Ishikawa (cell line): Measurements from ENCODE around the gene TTPAL.

ENCODE experiments used
- CEBPB ChIP-seq: IDR thresholded peaks from 2 replicates; pipeline ENCODE4 v1.6.1; 2012
- CREB1 ChIP-seq: IDR thresholded peaks from 2 replicates; pipeline ENCODE4 v1.6.1; 2012; ENCODE audit warnings: low read depth
- EGR1 ChIP-seq: IDR thresholded peaks from 2 replicates; pipeline ENCODE4 v1.6.1; 2012
- EP300 ChIP-seq: IDR thresholded peaks from 2 replicates; pipeline ENCODE4 v1.6.1; 2012; ENCODE audit warnings: borderline replicate concordance
- FOXM1 ChIP-seq: IDR thresholded peaks from 2 replicates; pipeline ENCODE4 v1.6.1; 2012; ENCODE audit warnings: low read depth, borderline replicate concordance
- NFIC ChIP-seq: IDR thresholded peaks from 2 replicates; pipeline ENCODE4 v1.6.1; 2012
- RAD21 ChIP-seq: IDR thresholded peaks from 2 replicates; pipeline ENCODE4 v1.6.1; 2012; ENCODE audit warnings: low read depth
- TAF1 ChIP-seq: IDR thresholded peaks from 2 replicates; pipeline ENCODE4 v1.6.1; 2012; ENCODE audit warnings: low read depth, mild to moderate bottlenecking
- TCF12 ChIP-seq: IDR thresholded peaks from 2 replicates; pipeline ENCODE4 v1.6.1; 2012; ENCODE audit warnings: low read depth
- TEAD4 ChIP-seq: IDR thresholded peaks from 2 replicates; pipeline ENCODE4 v1.6.1; 2012
- YY1 ChIP-seq: IDR thresholded peaks from 2 replicates; pipeline ENCODE4 v1.6.1; 2012; ENCODE audit warnings: low read depth
- ZBTB7A ChIP-seq: IDR thresholded peaks from 2 replicates; pipeline ENCODE4 v1.6.1; 2012; ENCODE audit warnings: low read depth
- TF ChIP-seq, protein P1 (sequence below): IDR thresholded peaks from 2 replicates; pipeline ENCODE4 v1.6.1; 2012
- TF ChIP-seq, protein P2 (sequence below): IDR thresholded peaks from 2 replicates; pipeline ENCODE4 v1.6.1; 2012
- TF ChIP-seq, protein P3 (sequence below): IDR thresholded peaks from 2 replicates; pipeline ENCODE4 v1.6.1; 2012; ENCODE audit warnings: low read depth, mild to moderate bottlenecking

The TTPAL gene

DNA sequence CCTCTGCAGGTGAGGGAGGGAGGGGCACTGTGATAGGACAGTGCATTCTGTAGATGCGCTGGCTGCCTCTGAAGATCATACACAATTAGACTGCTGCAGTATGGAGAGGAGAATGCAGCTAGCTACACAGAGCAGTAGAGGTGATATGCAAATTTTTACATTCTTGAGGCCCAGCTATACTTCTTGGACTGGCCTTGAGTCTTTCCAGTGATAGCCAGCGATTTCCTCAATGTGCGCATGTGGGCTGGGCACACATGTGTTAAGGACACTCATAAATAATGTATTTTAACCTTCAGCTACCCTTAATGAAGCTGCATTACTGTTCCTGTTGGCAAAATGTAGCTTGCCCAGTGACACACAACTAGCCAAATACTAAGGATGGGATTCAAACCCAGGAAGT is 19.0 kb downstream of the TTPAL start:
- TF ChIP-seq NFIC = no peak
- no peak for TF ChIP-seq CEBPB
- TF ChIP-seq EP300 = no peak
- TF ChIP-seq TCF12 = no peak
- TF ChIP-seq ZBTB7A = no peak
- TF ChIP-seq CREB1 = no peak
- TF ChIP-seq TAF1 = no peak
- no peak for TF ChIP-seq EGR1
- no peak for TF ChIP-seq YY1
- TF ChIP-seq FOXM1 = no peak

DNA sequence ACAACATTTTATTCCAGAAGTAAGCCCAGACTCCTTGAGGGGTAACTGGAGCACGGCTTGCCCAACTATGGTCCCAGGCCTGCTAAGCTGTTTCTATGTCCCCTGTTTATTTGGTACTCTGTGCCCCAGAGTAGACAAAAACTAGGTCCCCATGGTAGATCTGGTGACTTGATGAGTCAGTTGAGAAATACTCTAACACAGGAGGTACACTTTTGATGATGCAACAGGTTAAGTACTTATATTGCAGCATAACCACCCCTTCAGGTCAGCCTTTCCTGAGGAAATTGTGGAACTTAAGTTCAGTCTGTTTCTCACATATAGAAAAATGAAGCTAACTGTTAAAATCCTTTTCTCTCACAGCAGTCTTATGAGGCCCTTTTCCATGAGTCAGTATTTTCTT is 19.6 kb downstream of the TTPAL start:
- TF ChIP-seq CEBPB (peak; percentile 68), YY1 (no peak)

DNA sequence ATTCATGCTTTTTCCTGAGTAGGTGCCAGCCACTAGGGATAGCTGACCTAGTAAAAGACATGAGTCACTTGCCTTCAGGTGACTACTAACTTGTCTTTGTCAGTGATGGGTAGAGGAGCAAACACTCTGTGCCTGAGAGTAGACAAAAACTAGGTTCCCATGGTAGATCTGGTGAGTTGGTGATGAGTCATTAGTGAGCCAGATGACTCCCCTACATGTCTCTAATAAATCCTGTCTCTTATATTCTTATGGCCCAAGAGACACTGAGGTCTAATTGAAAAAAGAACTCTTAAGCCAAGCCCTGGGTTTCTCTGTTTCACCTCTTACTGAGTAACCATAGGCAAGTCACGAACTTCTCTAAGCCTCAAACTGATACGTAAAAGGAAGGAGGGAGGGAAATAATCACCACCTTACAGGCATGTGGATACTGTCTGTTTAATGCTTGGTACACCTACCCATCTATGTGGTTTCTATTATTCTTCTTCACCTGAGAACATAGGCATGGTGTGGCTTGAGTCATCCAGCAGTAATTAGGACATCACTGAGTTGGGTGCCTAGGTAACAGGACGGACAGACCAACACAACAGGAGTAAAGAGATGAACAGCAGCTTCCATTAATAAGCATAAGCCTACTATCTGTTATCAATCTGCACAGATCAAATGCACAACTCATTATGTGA is 20.3 kb downstream of the TTPAL start:
- TF ChIP-seq EGR1 = no peak

DNA sequence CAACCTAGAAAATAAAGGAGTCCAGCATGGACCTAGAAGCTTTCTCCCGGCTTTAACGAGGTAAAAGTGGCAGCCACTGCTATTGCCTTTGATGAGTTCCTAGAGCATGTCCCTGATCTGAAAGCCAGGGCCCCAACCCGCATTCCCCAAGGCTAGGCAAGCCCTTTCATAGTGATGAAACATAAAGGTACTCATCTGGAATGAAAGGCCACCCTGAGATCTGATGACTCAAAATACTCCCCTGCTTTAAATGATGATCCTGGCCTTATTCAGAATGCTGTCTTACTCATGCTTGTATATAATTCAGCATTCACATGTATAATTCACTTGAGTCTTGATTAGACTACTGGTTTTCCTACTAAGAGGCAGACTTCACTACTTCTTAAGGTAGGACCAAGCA is 21.3 kb downstream of the TTPAL start:
- TF ChIP-seq, protein P1, sequence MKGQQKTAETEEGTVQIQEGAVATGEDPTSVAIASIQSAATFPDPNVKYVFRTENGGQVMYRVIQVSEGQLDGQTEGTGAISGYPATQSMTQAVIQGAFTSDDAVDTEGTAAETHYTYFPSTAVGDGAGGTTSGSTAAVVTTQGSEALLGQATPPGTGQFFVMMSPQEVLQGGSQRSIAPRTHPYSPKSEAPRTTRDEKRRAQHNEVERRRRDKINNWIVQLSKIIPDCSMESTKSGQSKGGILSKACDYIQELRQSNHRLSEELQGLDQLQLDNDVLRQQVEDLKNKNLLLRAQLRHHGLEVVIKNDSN = no peak
- no peak for TF ChIP-seq CEBPB
- TF ChIP-seq EP300 = no peak
- TF ChIP-seq NFIC = no peak
- no peak for TF ChIP-seq ZBTB7A
- TF ChIP-seq, protein P2, sequence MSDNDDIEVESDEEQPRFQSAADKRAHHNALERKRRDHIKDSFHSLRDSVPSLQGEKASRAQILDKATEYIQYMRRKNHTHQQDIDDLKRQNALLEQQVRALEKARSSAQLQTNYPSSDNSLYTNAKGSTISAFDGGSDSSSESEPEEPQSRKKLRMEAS = no peak

DNA sequence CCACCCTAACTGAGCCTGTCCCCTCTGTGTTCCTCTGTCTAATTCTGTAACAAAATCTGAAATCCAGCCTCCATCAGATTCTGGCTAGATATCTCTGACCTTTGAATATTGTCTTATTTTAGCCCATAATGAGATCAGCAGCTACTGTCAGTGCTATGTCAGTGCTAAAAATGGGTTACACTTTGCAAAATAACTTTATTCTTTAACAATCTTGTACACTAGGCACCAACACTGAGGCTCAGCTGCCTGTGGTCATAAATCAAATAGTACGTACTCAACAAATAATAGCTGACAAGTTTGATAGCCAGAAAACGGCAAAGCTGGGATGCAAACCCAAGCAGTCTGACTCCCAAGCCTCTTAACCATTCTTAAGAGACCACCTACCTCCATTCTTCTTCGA is 22.1 kb downstream of the TTPAL start:
- no peak for TF ChIP-seq TEAD4

DNA sequence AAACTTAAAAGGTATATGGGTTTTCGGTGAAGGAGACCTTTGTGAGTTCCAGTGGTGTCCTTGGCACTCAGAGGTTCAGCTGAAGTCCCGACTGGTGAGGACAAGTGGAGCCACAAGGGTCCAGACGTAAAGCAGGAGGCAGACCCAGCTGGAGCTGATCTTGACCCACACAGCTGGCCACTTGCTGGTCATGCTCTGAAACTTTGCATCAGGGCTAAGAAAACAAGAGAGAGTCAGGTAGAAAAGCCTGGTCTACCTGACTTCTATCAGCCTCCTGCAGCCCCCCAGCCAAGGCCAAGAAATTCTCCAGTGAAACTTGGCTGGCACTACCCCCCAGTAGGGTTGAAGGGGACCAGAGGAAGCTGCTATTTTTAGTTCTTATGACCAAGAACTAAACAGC is 24.5 kb downstream of the TTPAL start:
- no peak for TF ChIP-seq NFIC

DNA sequence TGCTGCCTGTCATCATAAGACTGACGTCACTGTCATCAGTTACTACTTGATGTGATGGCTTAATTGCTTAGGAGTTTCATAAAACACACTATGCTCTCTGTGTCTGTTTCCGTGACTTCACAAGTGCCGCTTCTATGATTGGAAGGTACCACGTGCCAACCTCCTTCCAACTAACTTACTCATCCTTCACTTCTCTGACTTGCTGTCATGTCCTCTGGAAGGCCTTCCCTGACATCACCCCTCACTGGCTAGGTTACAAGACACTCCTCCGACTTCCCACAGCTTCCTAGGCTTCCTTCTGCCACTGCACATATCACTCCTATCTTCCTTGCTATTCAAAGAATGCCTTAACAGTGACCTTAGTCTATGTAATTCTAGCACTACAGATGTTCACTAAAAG is 25.8 kb downstream of the TTPAL start:
- TF ChIP-seq NFIC = no peak
- TF ChIP-seq, protein P3, sequence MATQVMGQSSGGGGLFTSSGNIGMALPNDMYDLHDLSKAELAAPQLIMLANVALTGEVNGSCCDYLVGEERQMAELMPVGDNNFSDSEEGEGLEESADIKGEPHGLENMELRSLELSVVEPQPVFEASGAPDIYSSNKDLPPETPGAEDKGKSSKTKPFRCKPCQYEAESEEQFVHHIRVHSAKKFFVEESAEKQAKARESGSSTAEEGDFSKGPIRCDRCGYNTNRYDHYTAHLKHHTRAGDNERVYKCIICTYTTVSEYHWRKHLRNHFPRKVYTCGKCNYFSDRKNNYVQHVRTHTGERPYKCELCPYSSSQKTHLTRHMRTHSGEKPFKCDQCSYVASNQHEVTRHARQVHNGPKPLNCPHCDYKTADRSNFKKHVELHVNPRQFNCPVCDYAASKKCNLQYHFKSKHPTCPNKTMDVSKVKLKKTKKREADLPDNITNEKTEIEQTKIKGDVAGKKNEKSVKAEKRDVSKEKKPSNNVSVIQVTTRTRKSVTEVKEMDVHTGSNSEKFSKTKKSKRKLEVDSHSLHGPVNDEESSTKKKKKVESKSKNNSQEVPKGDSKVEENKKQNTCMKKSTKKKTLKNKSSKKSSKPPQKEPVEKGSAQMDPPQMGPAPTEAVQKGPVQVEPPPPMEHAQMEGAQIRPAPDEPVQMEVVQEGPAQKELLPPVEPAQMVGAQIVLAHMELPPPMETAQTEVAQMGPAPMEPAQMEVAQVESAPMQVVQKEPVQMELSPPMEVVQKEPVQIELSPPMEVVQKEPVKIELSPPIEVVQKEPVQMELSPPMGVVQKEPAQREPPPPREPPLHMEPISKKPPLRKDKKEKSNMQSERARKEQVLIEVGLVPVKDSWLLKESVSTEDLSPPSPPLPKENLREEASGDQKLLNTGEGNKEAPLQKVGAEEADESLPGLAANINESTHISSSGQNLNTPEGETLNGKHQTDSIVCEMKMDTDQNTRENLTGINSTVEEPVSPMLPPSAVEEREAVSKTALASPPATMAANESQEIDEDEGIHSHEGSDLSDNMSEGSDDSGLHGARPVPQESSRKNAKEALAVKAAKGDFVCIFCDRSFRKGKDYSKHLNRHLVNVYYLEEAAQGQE = no peak
- TF ChIP-seq EP300 = no peak
- TF ChIP-seq EGR1 = no peak
- no peak for TF ChIP-seq TEAD4
- TF ChIP-seq FOXM1 = no peak
- TF ChIP-seq TCF12 = no peak
- TF ChIP-seq ZBTB7A = no peak
- TF ChIP-seq TAF1 = no peak
- TF ChIP-seq RAD21 = no peak
- TF ChIP-seq, protein P1 = no peak
- TF ChIP-seq, protein P2 = no peak
- no peak for TF ChIP-seq CREB1
- no peak for TF ChIP-seq CEBPB
- no peak for TF ChIP-seq YY1

DNA sequence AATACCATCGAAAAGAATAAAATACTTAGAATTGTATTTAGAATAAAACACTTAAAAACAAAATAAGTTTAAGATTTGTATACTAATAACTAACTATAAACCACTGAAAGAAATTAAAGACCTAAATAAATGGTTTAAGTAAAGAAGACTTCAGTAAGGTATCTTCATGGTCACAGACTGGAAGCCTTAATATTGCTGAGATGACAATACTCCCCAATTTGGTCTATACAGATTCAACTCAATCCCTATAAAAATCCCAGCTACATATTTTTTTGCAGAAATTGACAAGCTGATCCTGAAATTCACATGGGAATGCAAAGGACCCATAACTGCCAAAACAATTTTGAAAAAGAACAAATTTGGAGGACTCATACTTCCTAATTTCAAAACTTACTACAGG is 27.3 kb downstream of the TTPAL start:
- TF ChIP-seq FOXM1 = no peak

DNA sequence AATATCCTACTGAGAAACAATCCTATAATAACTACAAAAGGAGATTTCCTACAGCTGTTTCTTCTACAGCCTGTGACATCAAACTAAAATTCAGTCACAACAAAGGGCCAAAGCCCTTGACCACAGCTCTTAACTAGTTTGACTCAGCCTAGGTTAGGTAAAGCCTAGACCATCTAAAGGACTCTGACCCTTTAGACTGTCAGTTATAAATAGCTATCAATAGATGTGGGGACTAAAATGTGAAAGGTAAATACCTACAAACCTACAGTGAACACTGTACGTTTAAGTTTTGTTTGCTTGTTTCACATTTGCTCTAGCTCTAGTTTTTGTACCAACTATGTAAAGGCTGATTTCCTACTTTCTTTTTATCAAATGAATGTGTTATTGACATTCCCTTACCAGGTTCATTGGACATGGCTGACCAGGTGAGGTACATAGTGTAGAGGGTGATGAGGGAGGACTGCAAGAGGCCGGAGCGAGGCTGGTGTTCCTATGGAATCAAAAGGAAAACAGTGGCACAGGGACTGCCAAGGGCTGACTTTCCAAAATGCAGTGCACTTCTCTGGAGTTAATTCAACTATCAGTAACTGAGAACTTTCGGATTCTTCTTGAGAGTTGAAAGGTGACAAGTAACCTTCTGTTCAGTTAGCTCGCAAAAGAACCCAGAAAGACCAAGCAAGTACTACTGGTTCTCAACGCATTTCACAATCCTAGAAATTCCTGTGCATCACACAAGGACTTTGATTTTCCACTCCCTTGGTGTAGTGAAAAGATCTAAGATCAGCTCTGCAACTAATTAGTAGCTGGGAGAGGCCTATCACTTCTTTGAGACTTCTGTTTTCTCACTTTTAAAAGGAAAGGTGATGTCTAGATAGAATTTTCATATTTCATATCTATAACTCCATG is 29.0 kb downstream of the TTPAL start:
- TF ChIP-seq YY1 (no peak), EGR1 (no peak), CREB1 (no peak), NFIC (no peak), CEBPB (no peak)
- TF ChIP-seq, protein P3 = no peak
